IPS-NIHi11 (cell line): Measurements from ENCODE around the gene RGS14.

Experiments
- DNase-seq: peaks from one replicate; pipeline ENCODE4 v3.0.0; 2012; ENCODE audit warnings: mixed read lengths, low spot score

Gene RGS14

DNA sequence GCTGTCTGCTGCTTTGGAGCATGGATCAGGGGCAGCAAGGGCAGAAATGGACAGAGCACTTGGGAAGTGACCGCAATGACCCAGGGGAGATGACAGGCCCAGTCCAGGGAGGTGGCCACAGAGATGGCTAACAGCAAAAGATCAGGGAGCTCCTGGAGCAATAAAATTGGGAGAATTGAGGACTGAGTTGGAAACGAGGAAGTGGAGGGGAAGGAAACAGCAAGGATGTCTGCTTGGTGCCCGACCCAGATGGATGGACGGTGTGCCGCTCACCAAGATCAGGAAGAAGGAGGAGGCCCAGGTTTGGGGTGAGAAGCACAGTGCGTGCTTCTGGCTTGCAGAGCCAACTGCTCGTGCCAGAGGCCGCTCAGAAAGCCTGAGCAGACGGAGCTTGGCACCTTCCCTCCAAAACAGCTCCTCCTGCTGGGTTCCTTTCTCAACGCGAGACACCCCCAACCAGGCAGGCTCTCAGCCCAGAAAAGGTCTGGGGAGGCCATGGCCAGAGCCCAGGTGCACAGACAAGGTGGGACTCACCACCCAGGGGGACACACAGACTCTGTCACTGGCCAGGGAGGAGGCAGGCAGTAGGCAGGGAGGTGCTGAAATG, 24.8 kb downstream of the RGS14 start:
- peak; percentile 56 for DNase-seq

DNA sequence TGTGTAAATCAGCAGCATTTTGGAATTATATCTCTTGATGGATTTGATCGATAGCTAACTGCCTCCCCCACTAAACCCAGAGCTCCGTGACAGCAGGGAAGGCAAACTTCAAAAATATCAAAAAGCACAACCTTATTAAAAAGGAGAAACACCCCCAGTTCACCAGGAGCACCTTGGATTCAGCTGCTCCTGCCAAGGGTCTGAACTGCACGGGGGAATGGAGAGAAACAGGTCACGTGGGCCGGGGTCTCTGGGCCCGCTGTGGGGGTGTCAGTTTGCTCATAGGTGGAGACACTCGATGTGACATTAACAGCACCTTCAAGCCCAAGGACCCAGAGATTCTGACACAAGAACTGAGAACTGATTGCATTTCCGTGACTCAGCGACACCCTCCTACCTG, 25.5 kb downstream of the RGS14 start:
- no peak for DNase-seq

DNA sequence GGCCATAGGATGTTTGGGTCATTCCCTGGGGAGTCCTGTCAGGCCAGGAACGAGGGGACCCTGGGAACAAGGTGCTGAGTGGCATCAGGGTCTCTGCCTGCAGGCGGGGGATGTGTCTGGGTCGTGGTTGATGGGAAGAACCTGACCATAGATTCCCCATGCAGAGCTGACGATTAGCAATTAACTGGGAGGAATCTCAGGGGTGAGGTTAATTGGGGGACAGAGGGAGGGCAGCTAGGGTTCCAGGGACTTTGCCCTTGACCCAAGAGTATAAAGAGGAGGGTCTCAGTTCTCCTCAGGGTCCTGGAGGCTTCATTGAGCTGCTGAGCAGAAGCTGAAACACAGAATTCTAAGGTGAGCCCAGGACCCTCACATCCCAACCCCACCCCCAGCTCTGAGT, 26.4 kb downstream of the RGS14 start, which contains the start of gene SLC34A1:
Gene SLC34A1, plus strand, starts transcription at position 301 of the 400 bp plus-strand sequence. CDS start 1,308 bp downstream, outside the sequence.
- no peak for DNase-seq

- no peak for DNase-seq
Observed at GRCh38 chr5:177385720-177386119, 28.0 kb downstream of the RGS14 start.

GRCh38 chr5:177386542-177386941, 28.8 kb downstream of the RGS14 start:
- no peak for DNase-seq

- DNase-seq: no peak
Observed at GRCh38 chr5:177387405-177387804, 29.7 kb downstream of the RGS14 start.

- no peak for DNase-seq
Observed at GRCh38 chr5:177388521-177389052, 30.9 kb downstream of the RGS14 start.

DNA sequence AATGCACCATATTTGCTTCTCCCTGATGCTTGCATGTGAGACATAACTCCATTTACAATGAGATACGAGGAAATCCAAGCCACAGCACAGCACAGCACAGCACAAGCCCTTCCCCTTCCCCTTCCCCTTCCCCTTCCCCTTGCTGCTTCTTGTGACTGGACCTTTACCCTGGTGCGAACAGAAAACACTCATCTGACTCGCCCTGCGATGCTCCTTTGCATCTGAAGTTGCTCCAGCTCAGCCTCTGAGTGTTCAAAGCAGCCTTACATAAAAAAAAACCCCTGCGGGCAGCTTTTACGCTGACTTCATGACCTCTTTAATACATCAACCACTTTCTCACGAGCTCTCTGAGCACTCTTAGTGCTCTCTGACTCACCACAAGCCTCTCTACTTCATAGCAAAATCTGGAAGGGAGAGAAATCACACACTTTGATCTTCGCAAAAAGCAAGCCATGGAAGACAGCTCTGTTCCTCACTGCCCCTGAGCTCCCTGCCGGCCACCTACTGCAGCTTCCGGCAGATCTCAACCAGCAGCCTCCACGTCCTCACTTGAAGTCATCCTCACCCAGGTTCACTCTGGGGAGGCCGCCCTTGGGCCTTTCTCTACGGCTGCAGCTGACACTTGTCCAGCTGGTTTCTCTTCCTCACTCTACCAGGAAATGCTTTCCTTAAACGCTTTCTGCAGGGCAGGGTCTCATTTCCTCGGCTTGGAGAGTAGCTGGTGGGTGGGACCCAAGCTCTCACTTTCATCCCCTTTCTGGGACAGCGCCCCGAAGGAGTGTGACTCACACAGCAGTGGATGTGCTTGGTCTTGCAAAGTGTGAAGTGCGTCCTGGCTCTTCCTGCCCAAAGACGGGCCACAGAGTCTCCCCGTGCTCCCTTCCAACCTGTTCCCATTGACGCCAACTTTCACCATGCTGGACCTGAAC, 31.8 kb downstream of the RGS14 start:
- DNase-seq: no peak

DNA sequence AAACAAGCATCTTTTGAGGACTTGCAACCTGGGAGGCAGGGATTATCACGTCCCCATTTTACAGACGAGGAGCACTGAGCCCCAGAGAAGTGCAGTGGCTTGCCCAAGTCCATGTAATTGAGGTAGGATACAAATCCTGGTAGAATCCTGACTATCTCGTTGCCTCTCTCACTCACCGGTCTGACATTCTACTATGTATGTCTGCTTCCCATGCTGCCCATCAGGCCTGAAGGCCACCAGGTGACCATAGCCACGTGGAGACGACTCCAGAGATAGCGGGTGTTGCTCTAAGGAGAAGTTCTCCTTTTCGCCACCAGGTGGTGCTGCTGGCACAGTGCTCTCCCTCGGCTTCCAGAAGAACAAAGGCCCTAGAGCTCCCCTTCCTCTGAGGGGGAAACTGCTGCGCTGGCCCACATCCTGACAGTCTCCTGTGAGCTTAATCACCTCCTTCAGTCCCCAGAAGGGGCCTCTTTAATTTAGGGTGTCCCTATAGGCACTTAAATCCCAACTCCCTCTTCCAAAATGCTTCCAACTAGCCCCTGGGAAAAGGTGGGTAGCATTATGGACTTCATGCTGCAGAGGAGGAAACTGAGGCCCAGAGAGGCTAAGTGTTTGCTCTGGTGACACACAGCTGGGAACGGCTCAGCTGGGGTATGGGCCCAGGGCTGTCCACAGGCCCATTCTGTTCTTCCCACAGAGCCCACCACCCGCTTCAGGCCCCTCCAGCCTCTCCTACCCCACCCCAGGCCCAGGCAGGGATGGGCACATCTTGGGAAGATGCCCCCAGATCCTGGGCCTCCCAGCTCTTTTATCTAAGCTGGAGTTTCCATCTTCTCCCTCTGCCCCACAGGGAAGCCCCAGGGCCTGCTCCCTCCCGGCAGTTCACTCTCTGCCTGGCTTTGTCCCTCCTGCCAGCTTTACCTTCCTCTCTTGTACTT, 32.9 kb downstream of the RGS14 start:
- DNase-seq: peak; percentile 96

DNA sequence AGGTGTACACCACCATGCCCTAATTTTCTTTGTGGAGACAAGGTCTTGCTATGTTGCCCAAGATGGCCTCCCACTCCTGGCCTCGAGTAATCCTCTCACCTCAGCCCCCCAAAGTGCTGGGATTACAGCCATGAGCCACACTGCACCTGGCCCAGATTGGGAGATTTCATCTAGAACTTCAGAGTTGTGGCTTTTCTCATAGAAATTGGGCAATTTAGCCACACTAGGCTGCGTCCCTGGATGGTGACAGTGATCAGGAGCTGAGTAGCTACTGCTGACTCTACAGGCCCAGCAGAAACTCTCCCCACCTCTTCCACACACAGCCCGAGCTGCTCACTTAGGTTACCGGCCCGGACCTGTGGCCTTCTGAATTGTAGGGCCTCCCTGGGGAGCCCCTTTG, 35.0 kb downstream of the RGS14 start:
- DNase-seq: no peak

DNA sequence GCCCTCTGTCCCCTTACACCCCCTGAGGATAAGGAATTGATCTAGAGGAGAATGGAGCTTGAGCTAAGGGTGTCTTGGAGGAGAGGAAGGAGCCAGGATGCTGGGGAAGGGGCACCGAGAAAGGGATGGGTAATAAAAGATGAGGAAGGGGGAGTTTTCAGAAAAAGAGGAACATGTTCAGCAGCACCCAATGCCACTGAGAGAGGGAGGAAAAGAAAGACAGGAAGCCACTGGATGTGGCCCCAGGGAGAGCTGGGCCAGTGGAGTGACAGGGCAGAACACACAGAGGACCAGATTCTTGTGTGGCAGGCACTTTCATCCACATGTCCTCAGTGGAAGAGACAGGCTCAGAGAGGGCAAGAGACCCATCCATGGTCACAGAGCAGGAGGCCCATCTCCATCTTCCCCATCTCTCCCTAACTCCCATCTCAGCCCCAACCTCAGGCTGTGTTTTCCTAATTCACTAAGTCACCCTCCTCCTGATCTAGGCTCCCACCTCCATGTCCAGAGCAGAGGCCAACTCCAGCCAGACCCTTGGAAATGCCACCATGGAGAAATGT, 35.6 kb downstream of the RGS14 start:
- no peak for DNase-seq

- DNase-seq: no peak
Observed at GRCh38 chr5:177393990-177394389, 36.3 kb downstream of the RGS14 start.

DNA sequence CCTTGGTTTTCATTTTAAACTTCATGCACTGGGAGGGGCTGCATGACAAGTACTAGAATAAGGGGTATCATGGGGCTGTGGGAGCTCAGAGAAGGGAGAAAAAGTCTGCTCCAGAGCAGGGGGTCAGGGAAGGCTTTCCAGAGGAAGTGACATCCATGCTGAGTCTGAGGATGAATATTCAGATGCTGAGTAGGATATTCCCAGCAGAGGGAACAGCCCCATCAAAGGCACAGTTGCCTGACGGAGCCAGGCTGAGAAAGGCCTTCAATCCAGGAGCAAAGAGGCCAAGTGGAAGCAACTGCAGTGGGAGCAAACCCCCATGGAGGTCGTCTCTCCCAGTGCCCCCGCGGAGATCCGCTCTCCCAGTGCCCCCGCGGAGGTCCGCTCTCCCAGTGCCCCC, 38.4 kb downstream of the RGS14 start:
- DNase-seq: no peak

- no peak for DNase-seq
Observed at GRCh38 chr5:177396807-177397206, 39.1 kb downstream of the RGS14 start.

GRCh38 chr5:177397875-177398390, 40.2 kb downstream of the RGS14 start:
- DNase-seq: no peak

GRCh38 chr5:177399997-177400868, 42.5 kb downstream of the RGS14 start, which contains the start of gene PFN3:
Gene PFN3 (minus strand): TSS chr5:177400661. CDS start chr5:177400576, 85 bp downstream.
- DNase-seq: peak; percentile 63

DNA sequence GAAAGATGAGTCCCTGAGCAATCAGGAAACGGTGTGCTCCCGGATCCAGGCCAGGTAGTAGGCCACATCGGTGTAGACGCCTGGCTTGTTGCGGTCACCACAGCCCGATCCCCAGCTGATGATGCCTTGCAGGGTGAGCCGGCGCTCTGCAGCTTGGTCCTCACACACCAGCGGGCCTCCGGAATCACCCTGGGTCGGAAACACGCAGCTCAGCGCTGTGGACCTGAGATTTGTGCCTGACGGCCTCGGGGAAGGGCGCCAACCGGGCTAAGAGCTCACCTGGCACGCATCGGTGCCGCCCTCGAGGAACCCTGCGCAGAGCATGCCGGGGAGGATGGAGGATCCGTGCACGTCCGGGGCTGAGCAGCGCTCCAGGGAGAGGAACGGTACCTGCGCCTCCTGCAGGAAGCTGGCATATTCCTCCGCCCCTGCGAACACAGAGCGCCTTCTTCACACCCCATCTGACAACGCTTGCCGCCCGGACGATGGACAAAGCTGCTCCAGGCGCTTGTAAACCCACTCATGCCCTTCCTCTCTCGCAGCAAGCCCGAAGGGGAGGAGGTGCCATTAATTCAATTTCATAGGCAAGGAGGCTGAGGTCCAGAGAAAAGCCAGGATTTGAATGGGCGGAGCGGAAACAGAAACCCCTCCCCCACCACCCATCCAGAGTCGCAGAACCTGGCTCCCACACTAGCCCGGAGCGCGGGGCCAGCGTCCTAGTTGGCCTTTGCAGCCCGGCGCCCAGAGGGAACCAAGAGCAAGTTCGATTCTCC, 44.7 kb downstream of the RGS14 start:
- peak; percentile 90 for DNase-seq

GRCh38 chr5:177403102-177403791, 45.5 kb downstream of the RGS14 start:
- DNase-seq: peak; percentile 50
